GM19438 (cell line): ENCODE data around the gene MAP9.
"Not testable (repeated sequence)": the region's sequence is repeated elsewhere in the genome, so short reads cannot be mapped to it uniquely, and the experiment has no call there.

Experiments
- ATAC-seq: cut with Tn5 transposase; IDR thresholded peaks from one replicate; pipeline ENCODE4 v1.9.1; 2021; ENCODE audit warnings: low read depth; ENCODE audit not compliant: unreplicated experiment

MAP9 gene

DNA sequence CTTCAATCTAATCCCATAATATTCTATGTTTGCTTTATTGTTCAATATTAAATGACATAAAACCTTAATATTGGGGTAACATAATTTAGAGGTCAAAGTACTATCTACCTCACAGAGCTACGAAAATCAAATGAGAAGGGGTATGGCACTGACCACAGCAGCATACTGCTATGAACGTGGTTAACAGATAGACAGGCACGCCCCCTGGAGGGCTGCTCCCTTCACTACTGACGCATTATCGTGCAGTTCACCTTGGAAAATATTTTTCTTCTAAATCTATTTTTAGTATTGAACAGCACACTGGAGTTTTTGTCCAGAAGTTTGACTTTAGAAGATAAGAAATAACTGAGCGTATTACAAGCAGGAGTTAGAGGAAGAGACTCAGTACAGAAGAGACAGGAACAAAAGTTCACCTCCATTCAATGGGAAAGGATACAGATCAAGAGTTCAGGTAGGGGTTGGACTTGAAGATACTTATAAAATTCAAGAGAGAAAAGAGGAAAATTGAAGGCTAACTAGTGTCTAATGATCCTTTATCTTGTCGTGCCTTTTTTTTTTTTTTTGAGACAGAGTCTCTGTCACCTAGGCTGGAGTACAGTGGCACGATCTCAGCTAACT, 22.7 kb downstream of the MAP9 start:
- peak; percentile 99 for ATAC-seq

DNA sequence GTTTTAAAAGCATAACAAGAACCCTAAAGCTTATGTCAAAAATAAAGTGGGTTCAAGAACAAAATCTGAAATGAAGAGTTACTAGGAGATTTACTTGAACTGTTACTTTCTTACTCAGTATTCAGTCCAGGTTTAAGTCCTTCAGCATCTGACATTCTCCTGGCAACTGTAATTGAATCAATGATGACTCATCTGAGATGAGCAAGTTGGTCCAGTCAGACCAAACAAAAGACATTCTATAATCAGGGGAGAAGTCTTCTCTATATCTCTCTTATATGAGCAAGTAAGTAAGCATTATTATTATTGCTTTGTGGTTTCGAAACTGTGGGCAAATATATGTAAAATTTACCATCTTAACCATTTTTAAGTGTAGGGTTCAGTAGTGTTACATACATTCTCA, 34.6 kb downstream of the MAP9 start:
- no peak for ATAC-seq

DNA sequence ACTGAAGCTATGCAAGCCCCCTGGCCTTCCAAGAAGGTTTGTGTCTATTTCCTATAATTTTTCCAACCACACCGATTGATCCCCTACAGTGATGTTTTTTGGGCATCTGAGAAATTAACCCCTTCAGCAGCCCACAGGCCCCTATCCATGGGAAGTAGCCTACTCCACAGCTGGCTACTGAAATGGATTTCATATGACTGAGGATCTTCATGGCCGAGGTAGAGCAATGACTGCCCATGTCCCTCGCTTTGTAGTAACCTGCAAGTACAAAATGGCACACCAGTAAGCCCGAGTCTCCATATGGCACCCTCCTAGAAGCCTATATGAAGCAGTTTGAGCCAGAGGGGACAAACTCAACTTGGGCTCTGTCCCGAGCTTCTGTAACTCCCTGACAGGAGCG, 36.8 kb downstream of the MAP9 start:
- no peak for ATAC-seq

DNA sequence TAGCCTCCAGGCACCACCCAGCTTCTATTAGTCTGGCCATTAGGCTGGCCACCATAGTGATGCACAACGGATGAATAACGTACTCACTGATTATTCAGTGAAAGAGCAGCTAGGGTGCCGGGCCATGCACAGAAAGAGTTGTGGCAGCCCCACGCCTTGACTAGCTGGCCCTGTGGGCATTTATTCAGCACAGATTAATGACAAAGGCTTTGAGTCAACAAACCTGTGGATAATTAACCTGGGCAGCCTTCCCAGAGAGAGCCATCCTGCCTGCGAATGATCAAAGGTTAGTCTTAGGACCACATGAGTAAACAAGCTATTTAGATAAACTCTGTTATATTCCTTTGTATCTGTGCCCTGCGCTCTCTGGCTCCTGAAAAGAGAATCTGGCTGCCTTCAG, 37.2 kb downstream of the MAP9 start:
- ATAC-seq: no peak

DNA sequence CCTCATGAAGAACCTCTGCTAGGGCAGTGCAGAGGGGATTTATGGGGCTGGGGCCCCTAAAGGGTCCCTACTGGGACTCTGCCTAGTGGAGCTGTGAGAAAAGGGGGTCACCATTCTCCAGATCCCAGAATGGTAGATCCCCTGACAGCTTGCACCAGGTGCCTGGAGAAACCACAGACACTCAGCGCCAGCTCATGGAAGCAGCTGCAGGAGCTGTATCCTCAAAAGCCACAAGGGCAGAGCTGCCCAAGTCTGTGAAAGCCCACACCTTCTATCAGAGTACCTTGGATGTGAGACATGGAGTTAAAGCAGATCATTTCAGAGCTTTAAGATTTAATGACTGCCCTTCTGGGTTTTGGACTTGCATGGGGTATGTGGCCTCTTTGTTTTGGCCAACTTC, 38.6 kb downstream of the MAP9 start:
- ATAC-seq: no peak

DNA sequence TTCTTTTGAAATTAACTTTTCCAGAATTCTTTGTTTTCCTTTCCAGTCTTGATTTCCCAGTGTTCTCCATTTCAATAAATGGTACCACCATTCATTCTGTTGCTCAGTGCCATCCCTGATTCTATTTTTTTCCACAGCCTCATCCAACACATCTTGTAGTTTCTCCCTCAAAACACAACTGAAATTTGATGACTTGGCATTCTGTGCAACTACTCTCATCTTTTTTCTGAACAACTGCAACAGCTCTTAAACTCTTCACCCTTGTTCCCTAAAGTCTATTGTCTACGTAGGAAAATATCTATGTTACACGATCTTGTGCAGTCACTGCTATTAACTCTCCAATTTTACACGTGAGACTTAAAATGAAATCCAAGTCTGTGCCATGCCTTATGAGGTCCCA, 40.5 kb downstream of the MAP9 start:
- no peak for ATAC-seq

DNA sequence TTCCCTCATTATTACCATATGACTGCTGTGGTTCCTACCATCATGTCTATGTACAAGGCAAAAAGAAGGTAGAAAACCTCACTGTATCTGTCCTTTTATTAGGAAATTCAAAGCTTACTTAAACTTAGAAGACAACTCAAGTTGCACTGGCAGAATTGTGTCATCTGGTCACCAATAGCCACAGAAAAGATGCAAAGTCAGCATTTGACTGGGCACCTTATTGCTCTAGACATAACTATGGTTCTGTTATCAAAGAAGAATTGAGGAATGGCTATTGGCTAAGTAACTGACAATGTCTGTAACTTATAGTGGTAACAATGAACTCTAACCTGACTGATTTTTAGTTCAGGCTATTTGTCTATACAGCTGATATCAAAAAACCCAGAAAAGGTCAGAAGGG, 45.3 kb downstream of the MAP9 start:
- ATAC-seq: no peak

DNA sequence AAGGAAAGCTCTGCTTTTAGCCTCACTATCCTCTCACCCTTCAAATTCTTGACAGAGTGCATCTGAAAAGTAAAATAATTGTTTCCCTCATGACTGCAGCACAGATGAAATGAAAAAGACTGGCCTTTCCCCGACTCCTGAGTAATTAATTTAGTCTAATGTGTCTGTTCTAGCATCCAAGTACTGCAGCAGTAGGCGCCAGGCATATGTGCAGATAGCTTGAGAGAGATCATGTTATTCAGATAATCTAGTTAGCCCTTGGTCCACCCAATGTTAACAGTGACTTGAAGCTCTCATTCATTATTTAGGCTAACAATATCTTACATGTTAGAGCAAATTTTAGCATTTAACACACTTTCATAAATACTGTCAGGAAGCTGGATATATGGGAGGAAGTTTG, 54.0 kb downstream of the MAP9 start:
- ATAC-seq: no peak

DNA sequence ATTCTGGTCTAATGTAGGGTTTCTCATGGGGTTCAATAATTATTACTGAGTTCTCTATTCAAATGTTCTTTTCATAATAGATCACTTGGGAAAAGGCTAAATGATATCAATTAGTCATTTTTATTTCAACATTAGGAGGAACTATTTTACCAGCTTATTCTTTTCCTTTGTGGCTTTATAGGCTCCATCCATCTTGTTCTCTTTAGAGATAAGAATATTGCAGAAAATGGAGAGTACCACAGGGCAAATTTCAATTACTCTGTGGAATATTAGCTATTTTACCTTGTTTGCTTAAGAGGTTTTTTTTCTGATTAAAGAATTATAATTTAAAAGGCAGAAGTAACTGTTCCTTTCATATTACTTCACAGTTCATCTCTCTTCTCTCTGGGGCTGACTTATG, 55.8 kb downstream of the MAP9 start:
- no peak for ATAC-seq

DNA sequence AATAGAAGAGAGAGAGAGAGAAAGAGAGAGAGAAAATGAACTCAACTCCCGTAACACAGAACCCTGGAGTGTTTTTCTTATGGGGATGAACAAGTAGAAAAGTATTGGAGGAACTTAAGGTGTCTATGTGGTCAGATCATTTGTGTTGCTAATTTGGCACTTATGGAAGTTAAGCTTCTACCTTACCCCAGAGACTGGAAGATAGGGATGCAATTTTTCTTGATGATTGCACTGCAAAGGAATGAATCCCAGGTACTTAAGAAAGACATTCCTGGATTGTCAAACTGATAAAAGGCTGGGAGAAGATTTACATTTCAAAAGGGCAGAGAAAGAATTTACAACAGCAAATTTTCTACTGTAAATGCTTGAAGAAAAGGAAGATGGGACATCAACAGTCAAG, 57.2 kb downstream of the MAP9 start:
- ATAC-seq: no peak

DNA sequence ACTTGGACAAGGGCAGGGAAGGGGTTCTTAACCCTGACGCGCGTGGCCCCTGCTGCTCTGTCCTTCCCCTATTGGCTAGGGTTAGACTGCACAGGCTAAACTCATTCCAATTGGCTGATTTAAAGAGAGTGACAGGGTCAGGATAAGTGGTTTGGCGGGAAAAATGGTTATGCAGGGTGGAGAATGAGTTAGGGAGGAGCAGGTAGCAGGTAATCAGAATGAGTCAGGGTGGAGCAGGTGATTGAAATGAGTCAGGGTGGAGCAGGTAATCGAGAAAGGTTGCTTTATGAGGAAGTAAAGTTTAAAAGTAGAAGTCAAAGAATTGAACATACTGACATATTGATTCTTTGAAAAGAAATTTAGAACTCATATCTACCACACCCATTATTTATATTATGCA, 64.7 kb downstream of the MAP9 start:
- not testable (repeated sequence) for ATAC-seq

DNA sequence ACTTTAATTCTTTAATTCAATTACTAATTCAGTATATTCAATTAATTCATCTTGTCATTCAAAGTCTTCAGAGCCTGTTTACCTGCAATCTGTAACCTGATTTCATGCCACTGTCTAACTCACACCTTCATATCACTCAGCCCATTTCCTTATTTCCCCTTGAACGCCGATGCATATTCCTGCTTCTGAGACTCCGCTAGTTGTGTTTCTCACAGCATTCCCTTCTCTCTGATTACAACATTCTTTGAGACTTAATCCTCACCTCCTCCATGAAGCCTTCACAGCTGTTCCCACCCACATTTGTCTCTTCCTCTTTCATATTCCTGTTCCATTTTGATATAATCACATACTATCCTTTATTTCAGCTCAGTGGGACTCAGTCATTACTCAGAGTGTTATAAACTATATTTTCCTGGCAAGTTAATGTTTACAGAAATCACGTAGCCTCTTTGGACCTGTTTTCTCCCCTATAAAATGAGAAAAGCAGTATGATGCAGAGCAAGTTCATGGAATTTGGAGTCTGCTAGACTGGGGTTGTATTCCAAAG, 69.0 kb downstream of the MAP9 start:
- ATAC-seq: no peak

DNA sequence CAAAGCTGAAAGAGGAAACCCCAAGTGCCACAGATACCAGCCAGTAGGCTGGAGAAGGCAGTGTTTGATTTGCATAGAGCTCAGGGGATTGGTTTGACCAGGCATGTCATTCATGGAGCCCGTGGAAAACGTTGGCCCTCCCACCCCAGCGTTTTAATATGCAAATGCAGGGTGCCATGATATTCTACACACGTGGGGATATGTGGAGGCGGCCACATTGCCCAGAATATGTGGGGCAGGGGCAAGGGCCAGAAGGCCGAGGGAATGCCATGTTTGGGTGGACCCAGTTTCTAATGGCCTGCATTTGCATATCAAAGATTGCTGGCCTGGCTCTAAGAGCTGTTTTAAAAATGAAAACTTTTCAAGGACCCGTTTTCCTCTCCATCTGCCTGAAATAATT, 71.1 kb downstream of the MAP9 start:
- ATAC-seq: no peak

DNA sequence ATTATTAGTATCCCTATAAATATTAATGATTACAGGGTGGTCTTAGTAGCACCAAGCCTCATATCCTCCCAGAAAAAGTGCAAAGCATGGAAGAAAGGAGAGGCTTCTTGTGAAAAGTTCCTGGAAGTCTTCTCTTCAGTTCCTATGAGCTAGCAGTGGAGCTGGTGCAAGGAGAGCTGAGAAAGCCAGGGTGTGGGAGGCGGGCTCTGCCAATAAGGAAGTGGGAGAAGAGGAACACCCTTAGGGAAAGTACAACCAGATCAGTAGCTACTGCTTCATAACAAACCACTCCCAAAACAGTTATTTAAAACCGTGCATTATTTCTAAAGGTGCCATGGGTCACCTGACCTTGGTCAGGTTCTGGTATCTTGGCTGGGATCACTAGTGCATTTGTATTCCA, 72.4 kb downstream of the MAP9 start:
- no peak for ATAC-seq

DNA sequence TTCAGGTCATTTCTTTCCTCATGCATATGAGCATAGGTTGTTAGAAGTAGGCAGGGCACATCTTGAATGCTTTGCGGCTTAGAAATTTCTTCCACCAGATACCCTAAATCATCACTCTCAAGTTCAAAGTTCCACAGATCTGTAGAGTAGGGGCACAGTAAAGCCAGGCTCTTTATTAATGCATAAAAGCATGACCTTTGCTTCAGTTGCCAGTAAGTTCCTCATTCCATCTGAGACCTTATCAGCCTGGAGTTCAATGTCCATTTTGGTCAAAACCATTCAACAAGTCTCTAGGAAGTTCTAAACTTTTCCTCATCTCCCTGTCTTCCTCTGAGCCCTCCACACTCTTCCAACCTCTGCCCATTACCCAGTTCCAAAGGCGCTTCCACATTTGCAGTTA, 77.7 kb downstream of the MAP9 start:
- no peak for ATAC-seq
